Epithelial cell of esophagus (primary cell): ENCODE results near the gene EVC.
A peak's percentile ranks its signal among the peaks of the same experiment; 100 is the strongest.

Experiments
- DNase-seq: peaks from one replicate; pipeline ENCODE4 v3.0.0; 2010; ENCODE audit warnings: low read depth
- H3K4me3 ChIP-seq: 2 replicates; pipeline ENCODE4 v1.5.1; 2011; ENCODE audit warnings: mild to moderate bottlenecking, low read length, control low read depth
- CTCF ChIP-seq: IDR thresholded peaks from 2 replicates; pipeline ENCODE4 v1.5.1; 2011; ENCODE audit warnings: low read depth, mild to moderate bottlenecking, low read length, control low read depth, inconsistent platforms; ENCODE audit not compliant: insufficient read depth; ENCODE audit errors: missing control alignments

EVC gene

GRCh38 chr4:5754529-5754881, 43.5 kb downstream of the EVC start:
- DNase-seq = no peak
- no peak overlapping the region for H3K4me3 ChIP-seq
- TF ChIP-seq CTCF = no peak

GRCh38 chr4:5755161-5755560, 44.2 kb downstream of the EVC start:
- TF ChIP-seq CTCF = no peak
- H3K4me3 ChIP-seq = no peak overlapping the region
- DNase-seq = no peak

- no peak overlapping the region for H3K4me3 ChIP-seq
- DNase-seq = no peak
- TF ChIP-seq CTCF = no peak
These were observed 44.7 kb downstream of the EVC start for GRCh38 chr4:5755679-5756078.

GRCh38 chr4:5756271-5756670, 45.3 kb downstream of the EVC start:
- TF ChIP-seq CTCF = no peak
- DNase-seq = no peak
- H3K4me3 ChIP-seq = no peak overlapping the region

- no peak for DNase-seq
- no peak for TF ChIP-seq CTCF
- H3K4me3 ChIP-seq = no peak overlapping the region
These were observed 46.1 kb downstream of the EVC start for GRCh38 chr4:5757091-5757490.

- peak; percentile 29 for DNase-seq
- TF ChIP-seq CTCF = no peak
- no peak overlapping the region for H3K4me3 ChIP-seq
These were observed 46.5 kb downstream of the EVC start for GRCh38 chr4:5757536-5757935.

GRCh38 chr4:5757954-5758353, 47.0 kb downstream of the EVC start:
- TF ChIP-seq CTCF = no peak
- DNase-seq = no peak
- H3K4me3 ChIP-seq = no peak overlapping the region
